ENCODE results near the gene RASA3. TPM values are rescaled to one million over a fixed set of nuclear protein-coding genes. Genes with fewer than 3 reads are reported as not detected.

Gene RASA3
- polyA plus RNA-seq, 1 experiment = 31.4 TPM

DNA sequence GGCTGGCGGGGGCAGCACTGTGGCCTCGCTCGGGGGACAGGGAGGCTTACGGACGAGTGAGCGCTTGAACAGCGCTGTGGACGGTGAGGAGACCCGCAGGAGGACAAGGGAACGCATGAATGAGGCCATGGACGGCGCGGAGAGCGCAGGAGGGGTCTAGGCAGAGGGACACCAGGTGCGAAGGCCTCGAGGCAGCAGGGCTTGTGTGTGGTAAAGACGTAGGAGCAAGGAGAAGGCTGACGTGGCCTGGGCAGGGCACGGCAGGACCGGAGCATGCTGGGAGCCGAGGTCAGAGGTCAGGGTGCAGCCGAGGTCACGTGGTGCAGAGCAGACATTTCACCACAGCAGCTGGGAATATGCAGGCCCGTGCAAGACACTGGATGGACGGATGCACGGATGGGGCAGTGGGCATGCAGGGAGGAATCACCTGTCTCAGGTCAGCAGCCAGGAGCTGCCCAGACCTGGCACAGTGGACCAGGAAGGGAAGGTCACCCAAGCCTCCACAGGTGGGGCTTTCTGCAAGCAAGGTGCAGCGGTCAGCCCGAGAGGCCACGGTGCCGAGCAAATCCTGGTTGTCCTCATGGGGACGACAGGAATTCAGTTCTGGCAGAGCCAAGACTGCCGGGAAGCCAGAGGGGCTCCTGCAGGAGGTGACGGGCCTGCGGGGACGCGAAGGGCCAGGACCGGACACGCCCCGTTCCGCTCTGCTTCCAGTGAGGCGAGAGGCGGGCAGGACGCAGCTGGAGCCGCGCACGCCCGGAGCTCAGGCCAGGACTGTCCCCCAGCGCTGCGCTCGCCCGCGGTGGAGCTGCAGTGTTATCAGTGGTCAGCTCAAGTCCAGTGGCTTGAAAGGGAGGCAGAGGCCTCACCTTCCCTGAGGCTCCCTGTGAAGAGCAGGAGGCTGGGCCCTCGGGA lies 72.2 kb downstream of the RASA3 start:
- Histone ChIP-seq H3K27me3 (ENCODE audit: control insufficient read depth, insufficient read depth, low read length) (no peaks in the 10 kb centered on the region), H3K4me3 (ENCODE audit: low read depth, low read length) (no peak overlapping the region), H3K36me3 (ENCODE audit: control insufficient read depth, insufficient read depth, low read length) (peaks cover 15% of the 10 kb centered on the region)
- TF ChIP-seq, protein P1, sequence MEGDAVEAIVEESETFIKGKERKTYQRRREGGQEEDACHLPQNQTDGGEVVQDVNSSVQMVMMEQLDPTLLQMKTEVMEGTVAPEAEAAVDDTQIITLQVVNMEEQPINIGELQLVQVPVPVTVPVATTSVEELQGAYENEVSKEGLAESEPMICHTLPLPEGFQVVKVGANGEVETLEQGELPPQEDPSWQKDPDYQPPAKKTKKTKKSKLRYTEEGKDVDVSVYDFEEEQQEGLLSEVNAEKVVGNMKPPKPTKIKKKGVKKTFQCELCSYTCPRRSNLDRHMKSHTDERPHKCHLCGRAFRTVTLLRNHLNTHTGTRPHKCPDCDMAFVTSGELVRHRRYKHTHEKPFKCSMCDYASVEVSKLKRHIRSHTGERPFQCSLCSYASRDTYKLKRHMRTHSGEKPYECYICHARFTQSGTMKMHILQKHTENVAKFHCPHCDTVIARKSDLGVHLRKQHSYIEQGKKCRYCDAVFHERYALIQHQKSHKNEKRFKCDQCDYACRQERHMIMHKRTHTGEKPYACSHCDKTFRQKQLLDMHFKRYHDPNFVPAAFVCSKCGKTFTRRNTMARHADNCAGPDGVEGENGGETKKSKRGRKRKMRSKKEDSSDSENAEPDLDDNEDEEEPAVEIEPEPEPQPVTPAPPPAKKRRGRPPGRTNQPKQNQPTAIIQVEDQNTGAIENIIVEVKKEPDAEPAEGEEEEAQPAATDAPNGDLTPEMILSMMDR (IDR thresholded peaks at IDR 0.05; ENCODE audit: insufficient read depth, low read depth, low read length) = no peak
- POLR2A ChIA-PET = no interaction called here
- CTCF ChIA-PET = no interaction called here
- DNase-seq (ENCODE audit: low read depth) = no peak

DNA sequence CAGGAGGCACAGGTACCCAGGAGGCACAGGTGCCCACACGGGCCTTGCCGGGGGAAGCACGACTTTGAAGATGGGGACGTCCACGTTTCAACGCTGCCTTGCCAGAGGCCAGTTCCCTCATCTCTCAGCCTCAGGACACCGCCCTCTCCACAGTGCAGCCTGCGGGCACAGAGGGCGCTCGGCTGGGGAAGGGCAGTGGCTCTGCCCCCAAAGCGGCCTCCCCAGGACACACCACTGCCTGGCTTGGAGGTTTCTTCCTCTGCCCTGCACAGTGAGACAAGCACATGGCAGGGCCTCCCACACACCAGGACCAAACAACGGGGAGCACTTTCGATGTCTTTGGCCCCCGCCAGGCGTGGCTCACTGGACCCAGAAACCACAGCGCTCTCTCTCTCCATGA lies 73.0 kb downstream of the RASA3 start:
- TF ChIP-seq, protein P1 (IDR thresholded peaks at IDR 0.05; ENCODE audit: insufficient read depth, low read depth, low read length) = no peak
- Histone ChIP-seq H3K27me3 (ENCODE audit: control insufficient read depth, insufficient read depth, low read length) (no peaks in the 10 kb centered on the region), H3K36me3 (ENCODE audit: control insufficient read depth, insufficient read depth, low read length) (peaks cover 19% of the 10 kb centered on the region), H3K4me3 (ENCODE audit: low read depth, low read length) (no peak overlapping the region)
- ChIA-PET POLR2A (no interaction called here), CTCF (no interaction called here)
- DNase-seq (ENCODE audit: low read depth) = no peak

DNA sequence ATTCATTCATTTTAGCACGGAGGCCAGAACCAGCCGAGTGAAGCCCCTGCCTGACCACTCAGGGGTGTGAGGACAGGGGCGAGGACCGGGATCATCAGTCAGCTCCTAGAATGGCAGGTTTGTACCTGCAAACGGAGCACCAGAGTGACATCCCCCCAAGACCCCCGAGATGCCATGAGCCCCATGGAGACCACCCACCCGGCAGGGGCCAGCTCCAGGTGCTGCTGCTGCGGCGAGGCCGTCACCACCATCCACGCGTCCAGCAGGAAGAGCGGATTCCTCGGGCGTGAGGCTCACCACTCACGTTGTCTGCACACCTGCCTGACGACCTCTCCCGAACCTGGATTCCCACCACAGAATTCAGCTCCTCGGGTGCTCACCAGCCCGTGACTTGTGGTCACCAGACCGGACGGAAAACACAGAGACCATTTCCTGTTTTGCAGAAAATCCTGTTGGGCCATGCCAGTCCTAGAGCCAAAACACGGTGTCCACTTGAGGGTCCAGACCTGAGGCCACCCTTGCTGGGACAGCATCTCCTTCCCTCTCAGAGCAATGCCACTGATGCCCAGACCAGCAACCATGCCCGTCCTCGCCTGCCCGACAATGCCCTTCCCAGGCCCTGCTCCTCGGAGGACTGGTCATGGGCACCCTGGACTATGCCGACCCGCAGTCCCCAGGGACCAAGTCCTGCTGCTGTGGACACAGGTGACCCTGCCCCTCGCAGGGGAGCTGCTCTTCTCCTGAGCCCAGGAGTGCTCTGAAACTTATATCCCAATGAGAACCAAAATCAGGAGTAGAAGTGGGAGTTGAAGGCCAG lies 74.2 kb downstream of the RASA3 start:
- TF ChIP-seq, protein P1 (IDR thresholded peaks at IDR 0.05; ENCODE audit: insufficient read depth, low read depth, low read length) = no peak
- ChIA-PET POLR2A (no interaction called here), CTCF (no interaction called here)
- peaks cover 19% of the 10 kb centered on the region for H3K36me3 ChIP-seq (ENCODE audit: control insufficient read depth, insufficient read depth, low read length)
- no peak overlapping the region for H3K4me3 ChIP-seq (ENCODE audit: low read depth, low read length)
- H3K27me3 ChIP-seq (ENCODE audit: control insufficient read depth, insufficient read depth, low read length) = no peaks in the 10 kb centered on the region
- no peak for DNase-seq (ENCODE audit: low read depth)

DNA sequence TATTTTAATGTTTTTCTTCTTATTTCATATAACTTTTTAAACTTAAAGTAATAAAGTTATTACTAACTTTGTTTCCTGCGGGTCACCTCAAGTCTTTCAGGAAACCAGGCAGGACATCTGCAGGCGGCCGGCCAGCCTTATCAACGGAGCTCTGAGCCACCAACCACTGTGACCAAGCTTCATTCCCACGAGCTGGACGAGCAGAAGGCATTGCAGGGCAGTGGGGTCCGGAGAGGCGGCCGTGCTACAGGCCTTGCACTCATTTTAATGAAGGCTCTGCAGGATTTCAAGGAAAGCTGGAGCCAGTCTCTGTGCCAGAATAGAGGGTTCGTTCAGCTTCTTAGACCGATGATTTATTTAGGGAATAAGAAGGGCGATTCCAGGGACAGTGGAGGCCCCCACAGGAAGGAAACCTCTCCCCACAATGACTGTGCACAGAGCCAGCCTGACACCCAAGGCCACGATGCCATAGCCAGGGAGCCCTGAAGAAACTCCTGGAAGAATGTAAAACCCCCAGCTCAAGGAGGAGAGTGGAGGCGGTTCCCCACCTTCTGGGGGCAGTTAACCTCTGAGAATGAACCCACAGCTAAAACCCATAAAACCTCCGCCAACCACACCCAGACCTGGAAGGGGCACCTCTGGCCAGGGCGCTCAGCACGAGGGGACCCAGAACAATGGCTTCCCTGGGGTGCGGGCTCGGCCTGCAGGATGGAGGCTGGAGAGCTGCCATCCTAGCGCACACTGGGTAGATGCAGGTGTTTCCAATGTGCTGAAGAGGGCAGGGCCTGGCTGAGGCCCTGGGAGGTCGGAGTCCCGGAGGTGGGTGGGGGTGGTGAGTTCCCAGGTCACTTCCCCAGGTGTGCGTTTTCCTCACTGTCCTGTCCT lies 75.0 kb downstream of the RASA3 start:
- ChIA-PET CTCF (interaction anchor here (1.2 kb wide), 1 partner anchor 10 kb away, joined by 3 read pairs; no protein-coding TSS in a partner anchor), POLR2A (no interaction called here)
- DNase-seq (ENCODE audit: low read depth) = no peak

More for the DNA sequence above, 75.0 kb downstream of the RASA3 start:
- TF ChIP-seq, protein P1 (IDR thresholded peaks at IDR 0.05; ENCODE audit: insufficient read depth, low read depth, low read length) = no peak
- Histone ChIP-seq H3K4me3 (ENCODE audit: low read depth, low read length) (no peak overlapping the region), H3K27me3 (ENCODE audit: control insufficient read depth, insufficient read depth, low read length) (no peaks in the 10 kb centered on the region), H3K36me3 (ENCODE audit: control insufficient read depth, insufficient read depth, low read length) (peaks cover 19% of the 10 kb centered on the region)

Measured in BJ (cell line).